Erythroblast (primary cell): ENCODE data around the gene IL12B.

ENCODE experiments used
- GATA1 ChIP-seq: IDR thresholded peaks from 2 replicates; pipeline ENCODE4 v1.6.1; 2011; ENCODE audit warnings: low read depth, mild to moderate bottlenecking, control low read depth, low read length, moderate library complexity
- POLR2A ChIP-seq: IDR thresholded peaks from 2 replicates; pipeline ENCODE4 v1.6.1; 2011; ENCODE audit warnings: mild to moderate bottlenecking, low read length

DNA sequence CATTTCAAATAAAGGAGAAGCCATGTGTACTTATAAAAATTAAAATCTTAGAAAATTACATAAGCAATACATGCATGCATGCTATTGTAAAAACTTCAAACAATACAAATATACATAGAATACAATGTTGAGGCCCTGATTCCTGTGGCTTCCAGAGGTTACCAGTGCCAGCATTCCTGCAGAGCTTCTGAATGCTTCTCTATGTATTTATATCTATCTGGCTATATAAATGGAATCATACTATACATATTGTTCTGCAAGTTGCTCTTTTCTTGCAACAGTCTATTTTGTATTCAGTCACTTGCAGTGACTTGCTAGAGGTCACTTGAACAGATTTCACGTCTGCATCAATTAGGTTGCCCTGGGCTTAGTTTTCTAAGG lies 3.2 kb upstream of the IL12B start:
- TF ChIP-seq POLR2A (no peak), GATA1 (no peak)
